Activated CD4-positive, alpha-beta T cell treated with anti-CD3 and anti-CD28 coated beads, Interleukin-2, amount 50 U/mL, for 24 hours (primary cell): ENCODE measurements around the gene TMEM233.
"Not testable (repeated sequence)": the region's sequence is repeated elsewhere in the genome, so short reads cannot be mapped to it uniquely, and the experiment has no call there.

Source experiments
- DNase-seq, 2 donors: peaks; one replicate each; pipeline ENCODE4 v3.0.0-alpha.2; 2020; ENCODE audit warnings: low read depth in 1 of 2, low spot score in 1 of 2

Gene TMEM233

DNA sequence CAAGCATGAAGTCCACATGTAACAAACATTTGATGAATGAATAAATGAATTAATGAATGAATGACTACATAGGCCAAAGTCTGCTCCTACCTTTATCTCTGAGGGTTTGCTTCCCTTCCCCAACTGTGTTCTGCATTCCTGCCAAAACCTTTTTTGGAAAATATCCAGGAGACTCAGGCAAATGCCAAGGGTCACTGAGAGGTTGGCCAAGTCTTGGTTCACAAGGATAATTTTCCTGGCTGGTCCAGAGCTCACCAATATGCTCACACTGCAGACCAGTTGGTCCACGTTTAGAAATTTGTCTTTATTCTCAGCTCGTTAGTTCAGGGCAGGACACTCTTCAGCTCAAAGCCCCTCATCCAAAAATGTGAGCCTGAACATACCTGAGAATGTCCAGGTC lies 10.2 kb downstream of the TMEM233 start:
- DNase-seq = no peak

DNA sequence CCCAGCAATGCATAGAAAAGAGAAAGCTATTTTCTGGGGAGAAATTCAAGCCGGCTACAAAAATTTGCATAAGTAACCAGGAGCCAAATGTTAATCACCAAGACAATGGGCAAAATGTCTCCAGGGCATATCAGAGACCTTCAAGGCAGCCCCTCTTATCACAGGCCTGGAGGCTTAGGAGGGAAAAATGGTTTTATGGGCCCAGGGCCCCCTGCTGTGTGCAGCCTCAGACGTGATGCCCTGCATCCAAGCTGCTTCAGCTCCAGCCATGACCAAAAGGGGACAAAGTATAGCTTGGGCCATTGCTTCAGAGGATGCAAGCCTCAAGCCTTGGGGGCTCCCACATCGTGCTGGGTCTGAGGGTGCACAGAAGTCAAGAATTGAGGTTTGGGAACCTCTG lies 15.8 kb downstream of the TMEM233 start:
- DNase-seq = no peak

DNA sequence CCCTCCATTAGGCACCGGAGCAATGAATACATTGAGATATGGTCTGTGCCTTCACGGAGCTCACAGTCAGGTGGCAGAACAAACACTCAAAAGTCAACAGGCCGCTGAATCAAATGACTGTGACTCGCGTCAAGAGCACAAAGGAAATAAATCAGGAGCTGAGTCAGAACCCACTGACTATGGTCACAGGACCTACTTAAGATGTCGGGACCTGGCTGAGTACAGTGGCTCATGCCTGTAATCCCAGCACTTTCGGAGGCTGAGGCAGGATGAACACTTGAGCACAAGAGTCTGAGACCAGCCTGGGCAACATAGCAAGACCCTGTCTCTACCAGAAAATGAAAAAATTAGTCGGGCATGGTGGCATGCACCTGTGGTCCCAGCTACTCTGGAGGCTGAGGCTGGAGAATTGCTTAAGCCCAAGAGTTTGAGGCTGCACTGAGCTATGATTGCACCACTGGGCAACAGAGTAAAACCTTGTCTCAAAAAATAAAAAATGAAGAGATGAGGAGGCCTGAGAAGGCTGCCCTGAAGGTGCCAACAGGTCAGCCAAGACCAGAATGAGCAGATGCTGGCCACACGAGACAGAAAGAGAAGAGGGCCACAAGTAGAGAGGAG lies 19.9 kb downstream of the TMEM233 start:
- DNase-seq = no peak

DNA sequence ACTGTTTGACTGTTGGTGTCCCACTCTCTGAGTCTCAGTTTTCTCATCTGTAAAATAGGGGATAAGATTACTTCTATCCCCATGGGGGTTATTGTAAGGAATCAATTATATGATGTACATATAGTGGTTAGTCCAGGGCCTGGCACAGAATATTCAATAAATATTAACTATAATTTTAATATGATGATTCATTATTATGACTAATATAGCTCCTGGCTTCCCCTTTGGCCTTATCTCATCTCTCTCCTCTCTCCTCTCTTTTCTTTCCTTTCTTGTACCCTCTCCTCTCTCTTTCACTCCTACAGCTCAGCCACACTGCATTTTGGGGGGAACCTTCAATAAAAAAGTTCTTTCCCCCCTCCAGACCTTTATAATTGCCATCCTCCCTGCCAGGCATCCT lies 21.1 kb downstream of the TMEM233 start:
- no peak for DNase-seq

GRCh38 chr12:119615518-119616475 lies 22.2 kb downstream of the TMEM233 start:
- DNase-seq = no peak

- not testable (repeated sequence) for DNase-seq
Measured at GRCh38 chr12:119618328-119618896, 24.8 kb downstream of the TMEM233 start.

DNA sequence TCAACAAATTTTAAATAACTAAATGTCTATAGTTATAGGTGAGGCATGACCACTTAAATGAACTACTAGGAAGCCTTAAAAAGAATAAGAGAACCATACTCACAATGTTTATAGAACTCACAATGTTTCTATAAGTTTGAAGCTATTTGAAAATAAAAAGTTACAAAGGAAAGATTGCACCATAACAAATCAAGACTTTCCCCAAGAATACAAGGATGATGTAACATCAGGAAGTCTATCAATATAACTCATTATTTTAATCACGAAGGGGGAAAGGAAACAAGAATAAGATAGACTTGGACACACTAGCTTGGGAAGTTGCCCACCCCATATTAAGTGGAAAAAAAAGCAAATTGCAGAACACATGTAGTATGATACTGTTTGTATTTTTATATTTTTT lies 26.9 kb downstream of the TMEM233 start:
- DNase-seq = no peak

- DNase-seq = no peak
Measured at GRCh38 chr12:119621878-119622277, 28.3 kb downstream of the TMEM233 start.

- DNase-seq = no peak
Measured at GRCh38 chr12:119624966-119625365, 31.4 kb downstream of the TMEM233 start.

DNA sequence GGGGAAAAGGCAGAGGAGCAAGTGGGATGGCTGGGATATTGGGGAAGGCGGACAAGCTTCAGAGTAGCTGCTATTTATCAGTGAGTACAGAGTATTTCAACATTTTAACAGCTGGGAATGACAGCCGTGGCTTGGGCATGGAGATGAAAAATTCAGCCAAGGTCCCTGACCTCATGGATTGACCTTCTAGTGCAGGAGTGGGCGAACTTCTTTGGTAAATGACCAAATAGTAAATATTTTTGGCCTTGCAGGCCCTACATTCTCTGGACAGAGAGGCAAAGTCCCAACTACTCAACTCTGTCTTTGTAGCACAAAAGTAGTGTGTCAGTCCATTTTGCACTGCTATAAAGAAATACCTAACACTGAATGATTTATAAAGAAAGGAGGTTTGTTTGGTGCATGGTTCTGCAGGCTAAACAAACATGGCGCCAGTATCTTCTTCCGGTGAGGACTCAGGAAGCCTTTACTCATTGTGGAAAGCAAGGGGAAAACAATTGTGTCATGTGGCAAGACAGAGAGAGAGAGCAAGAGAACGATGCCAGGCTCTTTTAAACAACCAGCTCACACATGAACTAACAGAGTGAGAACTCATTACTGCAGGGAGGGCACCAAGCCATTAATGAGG lies 33.6 kb downstream of the TMEM233 start:
- DNase-seq = no peak

- DNase-seq = no peak
Measured at GRCh38 chr12:119627686-119628085, 34.1 kb downstream of the TMEM233 start.

- DNase-seq = no peak
Measured at GRCh38 chr12:119630223-119630780, 36.7 kb downstream of the TMEM233 start.

DNA sequence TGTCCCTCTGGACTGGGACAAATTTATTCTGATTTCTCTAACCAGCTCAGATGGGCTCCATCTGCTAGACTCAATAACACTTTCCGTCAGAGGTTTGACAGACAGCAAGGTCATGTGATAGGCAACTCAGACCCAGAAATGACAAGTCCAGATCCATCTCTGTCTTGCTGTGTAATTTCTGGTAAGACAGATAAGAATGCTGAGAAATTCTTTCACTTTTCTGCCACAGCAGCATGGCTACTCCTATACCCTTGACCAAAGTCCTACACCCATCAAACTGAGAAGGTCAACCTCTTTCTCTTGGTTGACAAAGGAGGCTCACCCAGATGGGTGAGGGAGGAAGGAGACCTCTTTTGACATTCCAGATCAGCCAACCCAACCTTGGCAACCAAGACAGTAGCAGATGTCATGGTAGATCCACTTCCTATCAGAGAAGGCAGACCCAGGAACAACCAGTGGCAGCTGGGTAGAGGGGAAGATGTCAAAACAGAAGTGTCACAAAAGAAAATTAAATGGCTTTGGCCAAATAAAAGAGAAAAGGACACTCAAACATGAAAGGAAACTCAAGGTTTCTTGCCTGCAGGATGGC lies 37.5 kb downstream of the TMEM233 start:
- DNase-seq = no peak

GRCh38 chr12:119631930-119632678 lies 38.5 kb downstream of the TMEM233 start:
- DNase-seq = no peak

GRCh38 chr12:119634743-119635142 lies 41.2 kb downstream of the TMEM233 start:
- DNase-seq = no peak

DNA sequence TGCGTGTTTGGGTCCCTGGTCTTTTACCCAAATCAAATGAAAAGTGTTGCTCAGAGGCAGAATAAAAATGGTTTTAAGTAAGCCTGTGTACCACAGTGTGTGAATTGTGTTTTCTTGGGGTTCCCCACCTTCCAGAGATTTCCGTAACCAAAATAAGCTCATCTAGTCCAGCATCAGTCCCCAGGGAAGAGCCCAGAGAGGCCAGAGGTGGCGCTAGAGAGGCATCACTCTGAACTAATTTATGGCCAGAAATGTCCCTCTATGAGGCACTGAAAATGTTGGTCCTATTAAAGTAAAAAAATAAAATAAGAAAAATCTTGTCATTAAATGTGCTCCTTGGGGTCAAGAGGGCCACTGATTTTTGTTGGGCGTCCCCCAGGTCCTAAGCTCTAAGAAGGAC lies 49.4 kb downstream of the TMEM233 start:
- DNase-seq = no peak

- DNase-seq = no peak
Measured at GRCh38 chr12:119644930-119645329, 51.4 kb downstream of the TMEM233 start.

GRCh38 chr12:119645535-119646059 lies 52.0 kb downstream of the TMEM233 start:
- no peak for DNase-seq

DNA sequence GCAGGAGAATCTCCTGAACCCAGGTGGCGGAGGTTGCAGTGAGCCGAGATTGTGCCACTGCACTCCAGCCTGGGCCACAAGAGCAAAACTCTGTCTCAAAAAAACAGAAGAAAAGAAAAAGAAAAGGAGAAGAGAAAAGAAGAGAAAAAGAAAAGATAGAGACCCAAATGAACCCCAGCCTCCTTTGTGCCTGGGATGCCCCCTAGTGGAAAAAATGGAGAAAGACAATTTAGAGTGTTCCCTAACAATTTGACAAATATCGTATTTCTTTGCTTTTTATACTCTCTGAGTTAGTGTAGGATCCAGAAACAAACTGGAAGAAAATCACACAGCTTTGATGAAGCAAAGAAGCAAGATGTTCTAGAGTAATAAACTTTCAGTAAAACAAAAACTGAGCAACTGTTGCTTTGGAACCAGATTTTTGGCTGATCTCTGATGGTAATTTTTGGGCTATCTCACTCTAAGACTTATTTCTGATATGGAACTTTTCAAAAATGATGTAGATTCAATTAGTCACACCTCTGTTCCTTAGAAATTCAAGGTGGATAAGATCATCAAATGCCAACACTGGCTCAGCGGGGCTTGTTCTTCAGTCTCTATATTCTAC lies 55.7 kb downstream of the TMEM233 start:
- DNase-seq = no peak

- DNase-seq = no peak
Measured at GRCh38 chr12:119652665-119653064, 59.1 kb downstream of the TMEM233 start.
